HL-60 (cell line): Measurements from ENCODE around the gene TPM1.

Experiments
- CTCF ChIP-seq: IDR thresholded peaks from one replicate; pipeline ENCODE4 v1.5.1; 2011; ENCODE audit warnings: low read length, control low read depth, inconsistent platforms; ENCODE audit not compliant: insufficient read depth
- REST ChIP-seq: IDR thresholded peaks from 2 replicates; pipeline ENCODE4 v1.6.1; 2012; ENCODE audit warnings: low read depth; ENCODE audit not compliant: insufficient replicate concordance

GRCh38 chr15:63063877-63064409, 21.4 kb downstream of the TPM1 start:
- no peak for TF ChIP-seq CTCF
- TF ChIP-seq REST: no peak
